Measurements from ENCODE around the gene ACTN1.

The ACTN1 gene

DNA sequence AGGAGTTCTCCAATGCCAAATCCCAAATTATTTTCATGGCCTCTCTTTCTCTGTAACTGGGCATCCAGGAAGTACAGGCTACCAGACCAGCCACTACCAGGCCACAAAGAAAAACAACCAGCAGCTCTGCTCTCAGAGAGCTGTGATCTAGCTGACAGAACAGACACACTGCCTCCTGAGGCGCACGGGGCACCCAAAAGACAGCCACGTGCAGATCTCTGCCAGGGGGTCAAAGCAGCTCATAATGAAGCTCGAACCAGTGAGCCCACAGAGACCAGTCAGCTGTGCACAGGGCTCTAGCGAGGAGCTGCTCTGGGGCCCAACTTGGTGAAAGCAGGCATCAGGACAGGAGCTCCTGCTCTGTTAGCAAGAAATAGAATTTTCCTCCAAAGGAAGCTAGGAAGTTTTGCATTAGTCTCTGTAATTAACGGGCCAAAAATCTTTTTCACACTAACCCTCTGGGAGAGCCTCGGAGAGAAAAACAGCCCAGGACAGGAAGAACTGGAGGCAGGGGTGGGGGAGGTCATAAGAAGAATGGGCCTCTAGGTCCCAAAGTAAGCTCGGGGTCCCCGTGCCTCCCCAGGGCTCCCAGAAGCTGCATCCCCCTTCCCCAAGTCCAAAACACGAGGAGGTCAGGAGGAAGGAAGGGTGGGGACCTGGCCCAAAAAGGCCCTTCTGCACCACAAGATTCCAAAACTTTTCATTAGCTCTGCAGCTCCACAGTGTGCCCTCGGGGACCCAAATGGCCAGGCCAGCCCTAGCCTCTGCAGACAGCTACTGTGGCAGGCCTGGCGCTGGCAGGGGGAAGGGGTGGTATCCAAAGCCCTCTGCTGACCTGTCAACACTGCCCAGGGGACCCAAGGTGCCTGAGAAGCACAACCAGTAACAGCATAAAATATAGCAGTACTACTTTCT is 30.2 kb downstream of the ACTN1 start:
- DNase-seq: no peak

DNA sequence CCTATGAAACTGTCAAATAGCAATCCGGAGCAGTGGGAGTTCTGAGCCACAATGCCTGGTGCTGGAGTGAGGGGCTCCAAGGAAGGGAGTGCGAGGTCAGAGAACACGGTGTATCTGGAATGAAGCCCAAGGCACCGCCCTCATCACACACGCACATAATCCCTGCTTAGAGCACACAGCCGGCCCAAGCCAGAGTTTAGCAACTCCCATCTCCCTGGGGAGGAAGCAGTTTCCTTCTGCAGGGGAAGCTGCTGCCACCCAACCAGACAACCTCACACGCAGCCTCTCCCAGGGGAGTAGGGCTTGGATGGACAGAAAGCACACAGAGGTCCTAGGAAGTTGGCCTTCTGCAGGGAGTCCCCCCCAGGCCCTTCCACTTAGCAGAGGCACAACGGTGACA is 31.3 kb downstream of the ACTN1 start:
- DNase-seq: peak; percentile 88

DNA sequence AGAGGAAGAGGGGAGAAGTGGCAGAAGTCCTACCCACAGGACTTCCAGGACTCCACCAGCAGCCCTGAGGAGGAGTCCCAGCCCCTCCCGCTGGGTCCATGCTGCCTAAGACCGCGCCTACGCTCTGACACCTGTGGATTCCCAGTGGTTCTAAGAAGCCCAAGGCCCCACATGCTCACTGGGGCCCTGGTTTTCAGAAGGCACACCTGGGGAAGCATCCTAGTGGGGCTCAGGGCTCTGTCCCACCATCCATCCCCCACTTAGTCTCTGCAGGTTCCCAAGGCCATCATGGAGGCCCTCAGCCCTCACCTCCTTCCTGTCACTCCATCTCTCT is 32.6 kb downstream of the ACTN1 start:
- no peak for DNase-seq

DNA sequence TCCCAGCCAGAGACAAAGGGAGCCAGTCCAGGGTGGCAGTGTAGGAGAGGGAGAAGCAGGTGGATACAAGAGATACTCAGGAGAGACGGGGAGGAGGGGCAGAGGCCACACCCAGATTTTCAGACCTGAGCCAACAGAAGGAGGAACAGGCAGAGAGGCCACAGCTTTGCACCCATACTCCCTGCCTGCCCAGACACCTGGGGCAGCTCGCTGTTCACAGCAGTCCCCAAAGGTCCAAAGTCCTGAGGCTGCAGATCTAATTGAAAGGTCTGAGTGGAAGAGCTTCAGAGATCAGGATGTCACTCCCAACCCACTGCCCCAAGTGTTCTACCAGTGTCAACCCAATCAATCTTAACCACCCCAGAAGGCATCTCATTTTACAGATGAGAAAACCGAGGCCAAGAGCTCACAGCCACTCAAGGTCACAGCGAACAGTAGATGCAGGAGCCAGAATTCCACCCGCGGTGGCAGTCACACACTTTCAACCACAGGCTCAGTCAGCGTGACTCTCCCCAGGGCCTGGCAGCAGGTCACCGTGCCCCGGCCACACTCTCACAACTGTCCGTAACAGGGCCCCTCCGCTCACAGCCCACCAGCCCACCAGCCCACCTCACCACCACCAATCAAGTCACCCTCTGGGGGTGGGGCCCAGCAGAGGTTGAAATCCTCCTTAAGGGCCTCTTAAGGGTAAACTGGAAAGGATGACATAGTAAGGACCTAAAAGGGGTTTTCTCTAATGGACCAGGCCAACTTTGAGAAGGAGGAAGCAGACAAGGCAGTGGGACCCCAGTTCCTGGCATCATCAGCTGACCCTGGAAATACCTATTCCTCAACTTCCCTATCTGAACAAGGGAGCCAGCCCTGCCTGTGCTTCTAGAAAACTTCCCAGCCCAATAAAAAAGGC is 33.3 kb downstream of the ACTN1 start:
- DNase-seq: no peak

DNA sequence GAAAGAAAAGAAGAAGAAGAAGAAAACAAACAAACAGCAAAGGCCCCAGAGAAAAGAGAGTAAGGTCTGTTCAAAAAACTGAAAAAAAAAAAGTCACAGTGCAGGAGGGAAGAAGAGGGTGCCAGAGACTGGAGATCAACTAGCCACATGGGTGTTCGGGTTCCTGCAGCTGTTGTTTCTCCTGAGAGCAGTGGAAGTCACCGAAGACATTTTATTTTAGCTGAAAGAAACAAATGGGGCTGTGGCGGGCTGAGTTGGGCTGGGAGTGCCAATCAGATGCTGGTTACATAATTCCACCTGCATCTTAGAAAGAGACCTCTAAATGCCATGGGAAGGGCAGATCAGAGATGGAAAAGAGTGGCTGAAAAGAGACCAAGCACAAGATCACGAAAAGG is 33.9 kb downstream of the ACTN1 start:
- DNase-seq: no peak

DNA sequence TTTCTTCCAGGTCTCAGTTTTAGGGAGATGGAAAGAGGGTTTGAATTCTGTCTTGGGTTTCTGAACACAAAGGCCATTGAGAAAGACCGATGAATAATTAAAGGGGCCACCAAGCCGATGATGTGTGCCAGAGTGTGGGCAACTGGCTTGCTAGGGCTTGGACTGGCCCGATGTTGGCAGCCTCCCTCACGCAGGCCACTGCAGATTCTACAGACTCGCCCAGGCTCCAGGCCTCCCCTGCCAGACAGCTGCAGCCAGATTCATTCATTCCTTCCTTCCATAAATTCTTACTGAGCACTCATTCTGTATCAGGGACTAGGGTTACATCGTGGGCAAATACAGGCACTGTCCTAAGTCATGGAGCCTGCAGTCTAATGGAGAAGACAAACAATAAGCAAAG is 34.9 kb downstream of the ACTN1 start:
- no peak for DNase-seq

DNA sequence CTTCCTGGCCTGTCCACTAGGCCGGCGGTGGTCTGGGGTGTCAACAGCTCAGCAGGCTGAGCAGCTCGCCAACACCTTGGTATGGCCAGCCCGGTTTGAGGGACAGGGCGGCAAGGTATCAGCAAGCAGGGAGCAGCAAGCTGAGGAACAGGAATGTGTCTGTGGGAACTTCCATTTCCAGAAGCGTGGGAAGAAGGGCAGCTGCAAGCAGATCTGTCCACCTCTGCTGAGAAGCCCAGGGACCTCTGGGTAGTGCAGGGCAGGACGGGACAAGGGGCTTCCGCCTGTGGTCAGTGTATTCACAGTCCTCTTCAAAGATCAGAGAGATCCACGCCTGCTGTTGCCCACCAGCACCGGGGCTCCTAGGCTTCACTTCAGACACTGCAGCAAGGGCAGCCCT is 36.0 kb downstream of the ACTN1 start:
- no peak for DNase-seq

DNA sequence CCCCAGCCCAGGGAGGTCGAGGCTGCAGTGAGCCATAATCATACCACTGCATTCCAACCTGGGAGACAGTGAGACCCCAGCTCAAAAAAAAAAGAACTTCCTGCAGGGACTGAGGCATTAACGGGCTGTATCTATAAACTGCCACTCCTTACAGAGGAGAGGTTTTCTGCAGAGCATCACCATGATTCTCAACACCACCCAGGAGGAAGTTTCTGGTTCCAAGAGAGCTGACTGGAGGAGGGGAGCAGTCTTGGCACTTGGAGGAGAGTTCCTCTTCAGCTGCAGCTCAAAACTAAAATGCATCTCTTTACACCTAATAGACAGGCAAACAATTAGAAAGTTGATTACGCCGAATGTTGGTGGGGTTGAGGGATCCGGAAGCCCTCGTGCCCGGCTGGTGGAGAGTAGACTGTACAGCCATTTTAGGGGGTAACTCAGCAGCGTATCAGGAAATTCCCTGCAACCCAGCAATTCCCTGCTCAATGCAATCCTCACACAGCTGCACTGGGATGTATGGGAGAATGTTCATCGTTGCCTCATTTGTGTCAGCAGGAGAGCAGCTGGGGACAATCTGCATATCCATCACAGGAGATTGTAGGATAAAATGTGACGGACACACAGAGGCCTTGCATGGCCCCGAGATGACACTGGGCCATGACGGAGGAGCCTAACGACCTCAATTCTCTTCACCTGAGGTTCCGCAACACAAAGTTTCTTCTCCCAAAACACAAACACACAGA is 36.6 kb downstream of the ACTN1 start:
- DNase-seq: no peak

DNA sequence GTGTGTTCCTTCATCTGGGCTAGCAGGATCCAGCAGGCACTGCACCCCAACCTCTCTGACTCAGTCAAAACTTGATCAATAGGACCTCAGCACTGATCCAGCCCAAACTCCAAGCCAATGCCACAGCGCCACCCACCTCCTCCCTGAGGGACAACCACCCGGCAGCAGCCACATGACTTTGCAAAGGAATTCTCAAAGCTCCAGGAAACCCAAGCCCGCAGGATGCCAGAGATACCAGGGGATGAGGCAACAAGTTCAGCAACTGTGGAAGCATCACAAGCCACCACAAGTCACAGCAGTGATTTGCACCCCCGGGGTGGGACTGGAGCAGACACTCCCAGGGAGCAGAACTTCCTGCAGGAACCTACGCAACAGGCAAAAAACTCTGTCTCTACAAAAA is 37.3 kb downstream of the ACTN1 start:
- DNase-seq: no peak

DNA sequence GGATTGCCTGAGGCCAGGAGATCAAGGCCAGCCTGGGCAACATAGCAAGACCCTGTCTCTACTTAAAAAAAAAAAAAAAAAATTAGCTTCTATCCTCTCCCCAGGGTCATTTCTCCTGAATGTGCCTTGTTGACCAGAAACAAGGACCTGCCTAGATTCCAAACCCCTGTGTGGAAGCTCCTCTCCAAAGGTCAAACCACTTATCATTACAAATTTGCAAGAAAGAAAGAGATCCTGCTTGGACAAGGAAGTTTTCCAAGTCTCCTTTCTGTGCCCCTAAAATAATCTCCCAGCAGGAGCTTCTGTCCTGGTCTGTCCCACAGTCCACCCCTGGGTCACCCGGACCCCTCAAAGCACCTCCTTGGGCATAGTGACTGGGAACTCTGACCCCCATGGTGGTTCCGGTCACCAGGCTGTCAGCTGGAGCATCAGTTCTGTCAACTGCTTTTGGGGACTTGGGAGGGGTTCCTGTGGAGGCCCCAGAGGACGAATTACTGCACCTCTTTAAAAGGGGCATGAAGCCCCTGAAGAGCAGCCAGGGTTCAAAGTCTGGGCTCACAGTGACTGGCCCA is 38.4 kb downstream of the ACTN1 start:
- no peak for DNase-seq

DNA sequence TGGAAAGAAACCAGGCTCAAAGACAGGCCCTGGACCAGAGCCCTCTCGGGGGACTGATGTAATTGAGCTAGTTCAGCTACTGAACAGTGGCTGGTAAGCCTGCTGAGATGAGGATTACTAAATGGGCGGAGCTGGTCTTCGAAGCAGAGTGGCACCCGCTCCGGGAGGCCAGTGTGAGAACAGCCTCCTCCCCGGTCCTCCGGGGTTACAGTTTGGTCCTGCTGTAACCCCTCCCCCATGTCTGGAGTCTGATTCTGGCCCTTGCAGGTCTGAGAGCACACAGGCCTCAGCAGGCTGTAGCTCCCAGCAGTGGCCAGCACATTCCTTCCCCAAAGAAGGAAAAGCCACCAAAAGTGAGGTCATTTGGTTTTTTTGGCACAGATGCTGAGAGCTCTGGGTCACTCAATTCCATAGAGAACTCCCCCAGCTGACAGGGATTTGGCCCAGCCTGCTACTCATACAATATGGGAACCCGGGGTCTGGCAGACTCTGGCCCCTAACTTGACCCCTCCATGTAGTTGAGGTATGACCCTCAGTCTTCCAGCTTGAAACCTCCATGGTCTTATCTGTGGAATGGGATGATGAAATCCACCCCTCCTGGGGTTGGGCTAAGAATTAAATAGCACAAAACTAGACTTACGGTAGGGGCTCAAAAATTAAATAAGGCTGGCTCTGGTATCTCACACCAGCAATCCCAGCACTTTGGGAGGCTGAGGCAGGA is 39.0 kb downstream of the ACTN1 start:
- peak; percentile 26 for DNase-seq

DNA sequence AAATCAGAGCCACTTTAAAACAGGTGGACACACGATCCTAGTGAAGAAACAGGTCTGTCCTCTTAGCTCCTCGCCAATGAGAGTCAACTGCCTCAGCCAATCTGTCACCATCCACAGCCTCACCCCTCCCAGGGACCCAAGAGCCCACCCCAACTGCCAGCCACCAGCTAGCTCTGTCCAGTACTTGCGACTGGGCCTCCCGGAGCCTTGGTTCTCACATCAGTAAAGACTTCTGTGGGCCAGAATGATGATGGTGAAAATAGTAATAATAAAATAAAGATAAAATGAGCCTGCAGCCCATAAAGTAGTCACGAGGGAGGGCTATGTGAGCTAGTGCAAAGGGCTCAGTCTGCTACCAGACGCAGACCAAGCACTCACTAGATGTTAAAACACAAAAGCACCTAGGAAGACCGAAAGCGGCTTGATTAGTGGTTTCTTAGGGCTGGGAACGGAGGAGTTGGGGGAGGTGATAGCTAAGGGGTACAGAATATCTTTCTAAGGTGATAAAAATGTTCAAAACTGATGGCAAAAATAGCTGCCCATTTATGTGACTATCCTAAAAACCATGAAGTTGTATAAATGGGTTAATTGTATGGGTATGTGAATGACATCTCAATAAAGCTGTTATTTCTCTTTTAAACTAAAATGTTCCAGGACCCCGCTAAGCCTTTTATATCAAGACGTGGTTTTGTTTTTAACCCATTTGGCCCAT is 39.8 kb downstream of the ACTN1 start:
- DNase-seq: no peak

DNA sequence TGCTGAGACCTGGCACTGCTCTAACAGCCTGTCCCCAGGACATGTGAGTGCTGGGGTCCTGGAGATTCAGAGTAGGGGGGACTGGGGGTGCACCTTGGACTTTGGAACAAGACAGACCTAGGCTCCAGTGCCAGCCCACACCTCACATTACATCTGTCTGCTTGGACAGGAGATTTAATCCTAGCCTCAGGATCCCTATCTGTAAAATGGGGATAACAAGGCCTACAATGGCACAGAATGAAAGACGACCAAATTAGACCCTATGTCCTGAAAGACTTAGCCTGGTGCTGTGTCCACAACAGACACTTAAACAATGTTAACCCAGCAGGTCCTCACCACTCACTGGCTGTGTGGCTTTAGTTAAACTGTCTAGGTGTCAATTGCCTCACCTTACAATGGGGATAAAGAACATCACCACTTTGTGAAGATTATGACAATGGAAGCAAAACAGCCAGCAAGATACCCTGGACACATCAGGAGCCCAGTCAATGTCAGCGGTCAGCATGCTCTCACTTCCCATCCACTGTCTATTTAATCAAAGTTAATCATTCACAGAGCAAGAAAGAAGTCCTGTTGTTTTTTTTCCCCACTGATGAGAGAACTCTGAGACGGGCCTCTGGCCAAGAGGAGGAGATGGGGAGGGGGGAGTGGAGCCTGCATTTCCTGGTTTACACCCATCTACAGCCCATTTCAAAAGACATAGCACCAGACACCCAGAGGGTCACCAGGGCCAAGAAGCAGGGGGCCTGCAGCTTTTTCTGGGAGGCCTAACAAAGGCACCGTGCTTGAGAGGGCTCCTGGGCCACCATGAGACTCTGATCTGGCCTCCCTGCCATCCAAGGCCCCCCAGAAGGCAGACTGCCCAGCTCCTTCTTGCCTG is 40.6 kb downstream of the ACTN1 start:
- no peak for DNase-seq

DNA sequence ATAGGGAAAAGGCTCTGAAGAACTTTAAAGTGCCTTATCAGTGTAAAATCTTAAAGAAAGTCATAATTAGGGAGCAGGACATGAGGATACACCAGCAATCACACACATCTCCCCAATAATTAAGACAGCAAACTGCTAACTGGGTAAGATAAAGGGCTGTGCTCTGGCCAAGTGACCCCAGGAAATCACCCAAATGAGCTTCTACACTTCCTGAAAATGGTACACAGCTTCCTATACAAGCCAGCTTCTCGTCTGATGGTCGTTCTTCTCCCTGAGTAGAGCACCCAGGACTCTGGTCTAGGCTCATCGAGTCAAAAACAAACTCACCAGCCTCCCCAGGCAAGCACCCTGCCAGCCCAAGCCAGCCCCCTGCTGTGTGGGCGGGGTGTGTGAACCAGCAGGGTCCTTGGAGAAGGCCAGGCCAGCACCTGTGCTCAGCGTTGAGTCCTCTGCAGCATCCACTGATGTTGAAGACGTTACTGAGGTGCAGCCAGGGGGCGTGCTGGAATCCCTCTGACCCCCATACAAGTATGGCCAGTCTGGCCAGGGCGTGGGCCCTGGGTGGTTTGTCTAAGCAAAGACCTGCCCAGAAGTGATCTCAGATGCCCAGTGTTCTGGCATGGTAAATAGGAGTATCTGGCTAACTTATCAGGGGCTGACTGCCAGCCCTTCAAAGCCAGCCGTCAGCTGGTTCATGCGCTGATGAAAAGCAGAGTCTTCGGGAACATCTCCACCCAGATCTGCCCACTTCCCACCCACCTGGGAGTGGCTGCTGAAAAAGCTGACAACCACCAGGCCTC is 41.4 kb downstream of the ACTN1 start:
- no peak for DNase-seq

DNA sequence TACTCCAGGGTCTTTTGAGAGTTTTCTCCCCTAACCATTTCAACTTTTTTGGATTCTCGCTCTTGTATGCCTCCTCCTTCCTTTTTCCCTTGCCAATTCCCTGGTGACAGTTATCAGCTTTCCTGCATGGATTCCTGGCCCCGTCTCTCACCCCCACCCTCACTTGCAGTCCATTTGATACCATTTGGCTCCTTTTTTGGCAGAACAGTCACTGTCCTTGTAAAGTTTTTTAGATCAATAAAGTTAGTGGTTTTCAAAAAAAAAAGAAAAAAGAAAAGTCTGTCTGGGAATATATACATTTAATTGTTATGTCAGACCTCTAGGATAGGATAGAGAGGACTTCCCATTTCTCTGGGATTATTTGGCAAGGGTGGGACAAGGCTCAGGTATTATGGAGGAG is 42.1 kb downstream of the ACTN1 start:
- DNase-seq: no peak

DNA sequence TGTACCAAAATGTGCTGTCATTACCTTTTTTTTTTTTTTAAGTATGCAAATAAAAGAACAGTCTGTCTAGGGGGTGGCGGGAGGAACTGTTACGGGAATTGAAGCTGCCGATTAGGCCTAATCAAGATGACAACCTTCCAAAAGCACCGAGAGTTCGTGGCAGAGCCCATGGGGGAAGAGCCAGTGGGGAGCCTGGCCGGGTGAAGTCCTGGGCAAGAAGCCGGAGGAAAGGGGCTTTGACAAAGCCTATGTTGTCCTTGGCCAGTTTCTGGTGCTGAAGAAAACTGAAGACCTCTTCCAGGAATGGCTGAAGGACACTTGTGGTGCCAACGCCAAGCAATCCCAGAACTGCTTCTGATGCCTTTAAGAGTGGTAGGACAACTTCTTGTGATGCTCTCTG is 42.6 kb downstream of the ACTN1 start:
- DNase-seq: no peak

DNA sequence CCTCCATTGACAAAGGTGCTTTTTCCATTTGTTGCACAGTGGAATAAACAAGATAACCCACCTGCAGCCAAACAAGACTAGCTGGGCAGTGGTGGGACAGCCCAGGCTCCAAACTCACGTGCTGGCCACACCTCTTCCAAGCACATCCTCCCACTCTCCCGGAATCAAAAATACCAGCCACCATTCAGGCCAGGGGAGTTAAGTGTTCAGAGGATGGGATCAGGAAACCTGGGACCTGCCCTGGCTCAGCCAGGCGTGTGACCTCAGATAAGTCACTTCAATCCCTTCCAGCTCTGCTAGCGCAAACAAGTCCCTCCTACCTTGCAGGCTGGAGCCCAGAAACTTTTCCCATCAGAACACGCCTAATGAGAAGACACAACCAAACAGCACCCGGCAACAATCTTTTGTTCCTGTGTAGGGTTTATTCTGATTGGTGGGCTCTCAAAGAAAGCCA is 43.3 kb downstream of the ACTN1 start:
- DNase-seq: no peak

DNA sequence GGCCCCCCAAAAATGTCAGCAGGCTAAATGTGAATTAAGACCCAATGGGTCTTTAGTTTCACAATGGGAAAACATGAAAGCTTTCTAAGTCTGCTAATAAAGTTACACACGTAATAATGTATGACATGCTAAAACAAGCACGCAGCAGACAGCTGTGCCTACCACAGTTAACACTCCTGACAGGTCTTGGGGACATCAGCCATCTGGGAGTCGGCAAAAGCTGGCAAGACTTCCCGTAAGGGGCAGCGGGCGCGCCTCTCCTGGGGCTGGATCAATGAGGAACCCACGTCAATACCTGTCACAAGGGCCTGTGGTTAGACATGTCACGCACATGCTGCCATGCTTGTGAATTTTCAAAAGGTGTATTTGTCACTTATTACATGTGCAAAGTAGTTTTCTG is 45.0 kb downstream of the ACTN1 start:
- DNase-seq: no peak

DNA sequence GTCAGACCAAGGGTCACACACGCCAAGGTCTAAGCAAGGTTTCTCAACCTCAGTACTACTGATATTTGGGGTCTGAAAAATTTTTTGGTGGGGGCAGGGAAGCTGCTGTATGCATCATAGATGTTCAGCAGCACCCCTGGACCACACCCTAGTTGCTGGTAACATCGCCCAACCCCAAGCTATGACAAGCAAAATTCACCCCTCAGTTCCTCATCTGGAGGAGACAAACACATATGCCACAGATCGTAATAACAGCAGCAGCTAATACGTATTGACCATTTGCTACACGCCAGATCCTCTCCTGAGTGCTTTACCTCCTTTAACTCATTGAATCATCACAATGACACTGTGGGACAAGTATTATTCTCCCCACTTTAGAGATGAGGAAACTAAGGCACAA is 46.4 kb downstream of the ACTN1 start:
- no peak for DNase-seq

DNA sequence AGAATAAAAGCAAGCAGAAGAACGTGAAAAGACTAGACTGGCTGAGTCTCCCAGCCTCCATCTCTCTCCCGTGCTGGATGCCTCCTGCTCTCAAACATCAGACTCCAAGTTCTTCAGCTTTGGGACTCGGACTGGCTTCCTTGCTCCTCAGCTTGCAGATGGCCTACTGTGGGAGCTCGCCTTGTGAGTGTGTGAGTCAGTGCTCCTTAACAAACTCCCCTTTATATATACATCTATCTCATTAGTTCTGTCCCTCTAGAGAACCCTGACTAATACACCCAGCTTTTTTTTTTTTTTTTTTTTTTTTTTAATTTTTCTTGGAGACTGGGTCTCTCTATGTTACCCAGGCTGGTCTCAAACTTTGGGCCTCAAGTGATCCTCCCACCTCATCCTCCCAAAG is 46.9 kb downstream of the ACTN1 start:
- DNase-seq: no peak
